ENCODE data around the gene LPP.

The LPP gene

DNA sequence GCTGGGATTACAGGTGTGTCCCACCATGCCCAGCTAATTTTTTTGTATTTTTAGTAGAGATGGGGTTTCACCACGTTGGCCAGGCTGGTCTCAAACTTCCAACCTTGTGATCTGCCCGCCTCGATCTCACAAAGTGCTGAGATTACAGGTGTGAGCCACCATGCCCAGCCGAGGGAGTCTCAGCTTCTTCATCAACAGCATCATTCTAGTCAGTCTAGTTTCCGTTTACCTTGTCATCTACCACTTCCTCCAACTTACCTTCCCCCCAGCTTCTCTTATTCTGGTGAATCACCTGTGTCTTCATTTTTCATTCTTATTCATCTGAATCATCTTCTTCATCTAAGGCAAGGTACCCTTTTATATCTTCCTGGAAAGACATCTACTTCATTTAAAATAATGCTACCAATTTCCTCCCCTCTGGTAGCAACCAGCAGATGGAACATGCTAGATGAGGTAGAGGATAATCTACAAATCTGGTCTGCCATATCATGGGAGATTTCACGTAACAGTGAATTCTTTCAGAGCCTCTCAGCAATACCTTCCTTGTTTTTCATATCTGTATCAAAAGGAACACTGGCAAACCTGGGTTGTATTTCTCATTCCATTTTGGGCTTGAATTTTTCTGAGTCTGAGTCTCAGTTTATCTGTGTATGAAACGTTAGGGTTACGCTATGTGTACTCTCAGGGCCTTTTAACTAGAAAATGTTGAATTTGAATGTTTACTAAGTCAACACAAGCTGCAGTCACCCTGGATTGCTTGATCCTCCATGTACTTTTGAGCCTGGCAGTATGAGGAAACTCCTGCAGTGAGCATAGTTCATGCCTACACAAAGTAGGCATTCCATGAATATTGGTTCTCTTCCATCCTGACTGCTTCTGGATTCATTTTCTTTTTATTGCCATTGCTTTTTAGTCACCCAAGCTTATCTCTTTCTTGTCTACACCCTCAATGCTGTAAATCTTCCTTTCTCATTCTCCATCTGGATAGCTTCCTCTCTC, 16.8 kb downstream of the LPP start:
- DNase-seq (ENCODE audit: low read depth in 2 of 2): peak; percentile 40 to 43

DNA sequence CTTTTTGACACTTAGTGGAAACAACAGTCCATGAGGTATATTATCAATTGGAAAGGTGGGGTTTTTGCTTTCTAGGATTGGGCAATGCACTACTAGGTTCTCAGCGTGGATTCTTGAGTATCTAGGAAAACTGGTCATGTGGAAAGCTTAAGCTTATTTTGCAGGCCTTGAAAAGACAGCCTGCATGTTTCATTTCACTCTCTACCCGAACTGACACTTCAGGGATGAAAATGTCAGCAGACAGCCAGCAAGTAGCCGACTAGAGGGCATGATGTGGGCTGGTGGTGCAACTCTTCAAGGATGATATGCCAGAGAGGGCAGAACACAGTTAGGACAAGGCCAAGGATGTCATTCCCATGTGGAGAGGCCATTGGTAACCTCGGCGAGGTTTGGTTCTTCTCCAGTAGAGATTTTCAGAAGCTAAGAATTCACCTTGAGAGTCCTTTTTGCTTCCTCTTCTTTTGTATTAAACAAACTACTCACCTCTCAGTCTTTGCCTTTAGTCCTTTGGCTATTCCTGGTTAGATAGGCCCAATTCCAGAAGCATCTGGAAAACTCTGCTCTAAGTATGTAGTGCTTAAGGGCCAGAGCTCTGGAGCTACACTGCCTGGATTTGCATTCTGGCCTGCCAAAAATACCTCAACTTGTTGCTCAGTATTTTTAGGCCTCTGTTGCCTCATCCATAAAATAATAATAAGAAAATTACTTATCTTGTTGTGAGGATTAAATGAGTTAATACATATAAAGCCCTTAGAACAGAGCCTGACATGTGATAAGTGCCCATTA, 17.9 kb downstream of the LPP start:
- no peak for DNase-seq (ENCODE audit: low read depth in 2 of 2)

DNA sequence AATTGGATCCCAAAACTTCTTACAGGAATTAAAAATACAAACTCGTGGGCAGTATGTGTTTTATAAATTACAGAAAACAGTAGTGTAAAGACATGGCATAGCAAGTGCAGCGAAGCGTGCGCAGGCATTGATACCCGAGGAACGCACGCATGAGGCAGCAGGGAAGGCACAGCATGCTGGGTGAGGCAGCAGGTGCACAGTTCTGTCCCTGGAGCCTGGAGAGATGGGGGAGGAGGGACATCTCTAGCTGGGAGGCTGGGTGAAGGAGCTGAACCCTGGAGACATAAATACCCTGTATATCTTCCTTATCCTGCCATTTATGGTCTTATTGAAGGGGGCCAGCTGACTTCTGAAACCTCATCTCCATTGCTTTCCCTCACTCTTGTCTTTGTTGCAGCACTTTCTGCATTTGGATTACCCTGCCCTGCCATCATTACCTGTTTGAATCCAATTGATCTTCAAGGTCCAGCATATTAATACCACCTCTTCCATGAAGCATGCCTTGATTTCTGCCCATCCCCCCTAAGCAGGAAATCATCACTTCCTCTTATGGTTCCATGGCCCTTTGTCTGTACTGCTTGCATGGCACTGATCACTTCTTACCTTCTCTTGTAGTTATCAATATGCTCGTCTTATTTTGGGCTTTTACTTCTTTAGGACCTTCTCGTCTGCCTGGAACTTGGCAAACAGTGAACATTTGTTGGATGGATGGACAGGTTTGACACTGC, 20.5 kb downstream of the LPP start:
- no peak for DNase-seq (ENCODE audit: low read depth in 2 of 2)

DNA sequence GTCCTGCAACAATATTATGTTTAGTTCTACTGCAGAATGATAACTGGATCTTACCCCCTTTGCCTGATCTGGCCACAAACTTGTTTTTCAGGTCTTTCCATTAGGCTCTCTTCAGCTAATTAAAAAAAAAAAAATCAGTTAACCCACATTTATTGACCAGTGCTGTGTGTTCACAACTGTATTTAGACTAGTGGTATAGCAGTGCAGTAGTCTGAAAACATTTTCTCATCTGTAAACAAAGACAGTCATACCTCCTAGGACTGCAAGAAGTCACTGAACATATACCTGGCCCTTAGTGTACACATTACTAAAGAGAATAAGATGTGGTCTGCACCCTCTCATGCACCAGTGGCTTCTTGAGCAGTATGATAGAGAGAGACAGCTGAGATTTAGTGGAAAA, 22.5 kb downstream of the LPP start:
- no peak for DNase-seq (ENCODE audit: low read depth in 2 of 2)

DNA sequence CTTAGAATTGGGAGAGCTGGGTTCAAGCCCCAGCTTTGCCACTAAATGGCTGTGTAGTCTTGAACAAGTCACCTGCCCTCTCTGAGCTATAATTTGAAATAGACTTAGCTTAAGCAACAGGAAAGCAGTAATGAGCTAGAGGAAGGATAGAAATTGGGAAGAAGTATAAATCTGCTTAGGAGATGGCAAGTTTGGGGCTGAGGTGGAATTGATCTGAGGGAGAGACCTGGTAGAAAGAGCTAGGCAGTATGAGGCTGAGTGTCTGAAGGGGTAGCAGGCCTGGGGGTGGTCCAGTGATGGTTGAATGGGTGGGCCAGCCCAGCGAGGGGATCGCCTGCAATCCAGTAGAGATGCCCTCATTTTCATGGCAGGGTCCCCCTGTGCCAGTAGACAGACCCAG, 22.9 kb downstream of the LPP start:
- no peak for DNase-seq (ENCODE audit: low read depth in 2 of 2)

DNA sequence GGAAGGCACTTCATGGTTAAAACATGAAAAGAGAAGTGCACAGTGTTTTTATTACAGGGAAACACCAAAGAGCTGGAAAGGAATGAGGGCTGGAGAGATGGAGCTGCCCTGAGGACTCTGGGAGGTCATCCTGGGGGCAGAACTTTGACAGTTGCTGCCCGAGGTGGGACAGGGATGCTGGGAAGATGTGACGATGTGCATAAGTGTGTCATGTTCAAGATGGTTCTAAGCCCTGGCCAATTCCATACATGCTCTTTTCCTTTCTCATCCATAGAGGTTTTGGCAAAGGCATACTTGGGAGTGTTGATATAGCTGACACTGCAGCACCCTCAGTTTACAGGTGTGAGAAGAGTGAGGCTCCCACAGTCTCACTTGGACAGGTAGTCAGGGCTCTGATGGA, 23.8 kb downstream of the LPP start:
- no peak for DNase-seq (ENCODE audit: low read depth in 2 of 2)

DNA sequence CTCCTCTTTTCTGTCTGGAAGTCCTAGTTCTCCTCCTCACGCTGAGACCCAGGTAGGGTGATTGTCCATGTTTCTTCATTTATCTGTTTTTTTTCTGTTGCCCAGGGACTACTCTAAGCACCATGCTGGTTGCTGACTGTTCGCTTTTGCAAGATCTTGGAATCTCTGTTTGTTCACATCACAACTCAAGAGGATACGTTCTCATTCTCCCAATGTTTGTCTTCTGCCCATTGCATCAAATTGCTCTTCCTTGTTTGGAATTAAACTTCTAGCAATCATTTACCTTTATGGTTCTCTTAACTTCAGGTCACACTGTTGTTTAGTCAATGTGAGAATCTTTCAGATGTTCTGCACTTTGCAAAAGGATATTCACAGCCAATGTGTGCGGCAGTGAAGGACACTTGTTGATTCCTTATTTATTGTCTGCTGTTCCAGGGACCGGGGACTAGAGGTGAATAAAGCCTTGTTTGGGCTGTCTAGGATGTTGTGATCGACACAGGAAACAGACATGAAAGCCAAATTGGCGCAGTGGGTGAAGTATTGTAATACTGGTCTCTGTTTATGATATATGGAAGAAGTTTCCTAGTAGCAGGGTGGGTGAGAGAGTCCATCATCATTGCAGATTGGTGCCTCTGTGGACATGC, 24.5 kb downstream of the LPP start:
- no peak for DNase-seq (ENCODE audit: low read depth in 2 of 2)

DNA sequence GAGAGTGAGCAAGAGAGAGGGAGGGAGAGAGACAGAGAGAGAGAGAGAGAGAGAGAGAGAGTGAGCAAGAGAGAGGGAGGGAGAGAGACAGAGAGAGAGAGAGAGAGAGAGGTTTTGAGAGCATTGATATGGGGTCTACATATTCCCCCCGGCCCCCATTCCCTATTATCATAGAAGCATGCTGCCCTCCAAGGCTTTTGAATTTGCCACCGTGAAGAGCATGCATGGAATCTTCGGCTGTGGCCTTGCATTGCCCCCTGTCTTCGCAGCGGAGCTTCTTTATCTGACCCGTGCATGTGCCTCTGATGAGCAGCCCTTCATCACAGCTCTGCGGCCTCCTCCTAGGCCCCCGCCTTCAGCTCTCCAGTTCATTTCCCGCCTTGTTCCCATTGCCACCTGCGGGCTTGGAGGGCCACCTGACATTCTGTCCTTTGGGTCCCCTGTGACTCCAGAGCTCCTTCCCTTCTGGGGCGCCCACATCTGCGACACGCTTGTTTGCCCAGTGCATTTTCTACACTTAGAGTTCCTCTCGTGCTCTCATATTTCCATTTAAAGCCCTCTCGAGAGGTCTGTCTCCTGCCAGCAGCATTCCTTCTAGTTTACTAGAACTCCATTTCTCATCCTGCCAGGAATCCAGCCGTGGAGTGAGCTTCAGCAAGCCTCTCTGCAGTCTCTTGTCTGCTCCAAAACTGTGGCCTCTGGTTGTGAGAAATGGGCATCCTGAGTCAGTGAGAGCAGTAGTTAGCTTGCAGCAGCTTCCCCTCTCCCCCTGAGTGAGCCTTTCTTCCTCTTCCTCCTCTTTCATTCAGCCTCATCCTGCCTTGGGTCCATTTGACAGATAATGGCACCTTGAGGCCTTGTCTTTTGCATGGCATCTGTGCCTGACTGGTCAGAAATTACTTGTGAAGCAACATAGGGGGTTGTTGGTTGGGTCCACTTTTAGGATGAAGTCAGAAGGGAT, 25.3 kb downstream of the LPP start:
- no peak for DNase-seq (ENCODE audit: low read depth in 2 of 2)

DNA sequence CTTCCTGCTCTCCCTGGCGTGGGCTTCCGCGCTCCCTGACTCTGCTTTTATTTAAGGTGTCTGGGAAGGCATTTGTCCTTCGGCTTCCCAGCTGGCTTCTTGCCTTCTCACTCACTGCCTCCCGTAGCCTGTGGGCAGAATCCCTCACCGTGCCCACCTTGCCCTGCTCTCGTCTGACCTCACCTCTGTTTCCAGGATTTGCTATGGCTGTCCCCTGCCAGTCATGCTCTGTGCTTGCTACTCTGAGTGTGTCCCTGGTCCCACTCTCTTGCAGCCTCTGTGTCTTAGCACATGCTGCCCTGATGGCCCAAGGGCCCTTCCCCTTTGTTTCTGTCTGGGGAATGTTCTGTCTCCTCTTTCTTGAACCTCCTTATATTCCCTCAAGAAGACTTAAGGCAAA, 26.2 kb downstream of the LPP start:
- DNase-seq (ENCODE audit: low read depth in 2 of 2): no peak

DNA sequence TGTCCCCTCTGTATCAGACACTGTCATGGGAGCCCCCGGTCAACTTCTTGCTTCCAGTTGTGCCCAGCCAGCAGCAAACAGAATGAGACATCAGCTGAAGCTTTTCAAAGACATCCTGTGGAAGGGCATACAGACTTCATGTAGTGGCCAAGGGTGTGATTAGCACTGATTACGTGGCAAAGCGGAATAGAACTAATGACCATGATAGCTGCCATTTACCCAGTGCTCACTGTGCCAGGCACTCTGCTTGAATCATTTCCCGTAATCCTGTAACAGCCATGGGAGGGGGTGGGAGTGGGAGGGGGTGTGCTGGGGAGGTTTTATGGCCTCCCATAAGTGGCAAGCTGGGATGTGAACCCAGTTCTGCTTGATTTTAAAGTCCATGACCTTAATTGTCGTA, 29.5 kb downstream of the LPP start:
- DNase-seq (ENCODE audit: low read depth in 2 of 2): no peak

DNA sequence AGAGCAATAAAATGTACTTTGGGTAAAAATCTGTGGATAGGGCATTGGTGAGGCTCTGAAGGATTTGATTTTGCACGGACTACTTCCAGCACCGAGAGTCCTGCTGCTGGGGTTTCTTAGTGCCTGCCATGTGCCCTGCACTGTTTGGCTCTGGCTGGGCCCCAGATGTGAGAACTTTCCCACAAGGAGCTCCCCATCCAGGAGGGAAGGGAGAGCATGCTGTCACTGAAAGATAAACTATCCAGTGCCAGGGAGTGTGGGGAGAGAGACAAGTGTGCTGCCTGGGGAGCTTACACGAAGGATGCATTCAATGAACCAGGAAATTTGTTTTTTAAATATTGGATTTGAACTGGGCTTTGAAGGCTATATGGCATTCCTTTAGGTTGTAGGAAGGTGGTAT, 30.2 kb downstream of the LPP start:
- no peak for DNase-seq (ENCODE audit: low read depth in 2 of 2)

DNA sequence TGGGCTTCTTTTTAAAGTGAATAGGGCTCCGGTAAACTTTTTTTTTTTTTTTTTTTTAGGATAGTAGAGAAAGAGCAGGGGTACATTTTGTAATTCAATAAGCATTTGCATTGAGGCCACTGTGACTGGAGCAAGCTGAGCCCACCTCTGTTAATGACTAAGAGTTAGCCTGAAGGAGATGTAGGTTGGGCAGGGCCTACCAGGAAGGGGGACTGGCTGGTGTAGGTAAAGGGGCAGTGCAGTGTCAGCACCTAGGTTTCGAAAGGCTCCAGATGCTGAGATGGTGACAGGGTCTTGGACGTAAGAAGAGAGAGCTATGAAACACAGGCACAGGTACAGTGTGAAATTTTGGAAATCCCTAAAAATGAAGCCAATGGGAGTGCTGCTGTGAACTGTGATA, 30.7 kb downstream of the LPP start:
- no peak for DNase-seq (ENCODE audit: low read depth in 2 of 2)

DNA sequence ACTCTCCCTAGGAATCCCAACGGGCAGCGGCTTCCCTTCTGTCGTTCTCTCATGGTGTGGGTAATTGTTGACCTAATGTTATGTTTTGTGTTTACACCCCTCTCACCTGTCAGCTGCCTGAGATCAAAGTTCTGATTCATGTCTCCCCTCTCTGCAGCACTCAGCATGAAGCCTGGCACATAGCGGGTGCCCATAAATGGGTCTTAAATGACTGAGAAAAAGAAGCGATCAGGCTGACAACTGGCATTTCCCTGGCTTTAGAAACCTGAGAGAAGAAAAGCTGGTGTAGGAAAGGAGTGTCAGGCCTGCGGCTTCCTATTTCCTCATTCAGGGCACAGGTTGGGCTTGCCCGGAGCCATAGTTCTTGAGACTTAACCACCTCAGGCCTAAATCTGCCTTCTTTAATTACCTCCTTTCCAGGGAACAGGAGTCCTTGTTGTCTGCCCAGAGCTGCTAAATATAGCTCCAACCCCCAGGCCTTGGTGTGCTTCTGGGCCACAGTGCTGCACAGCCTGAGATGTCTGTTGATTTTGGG, 31.8 kb downstream of the LPP start:
- DNase-seq (ENCODE audit: low read depth in 2 of 2): no peak

DNA sequence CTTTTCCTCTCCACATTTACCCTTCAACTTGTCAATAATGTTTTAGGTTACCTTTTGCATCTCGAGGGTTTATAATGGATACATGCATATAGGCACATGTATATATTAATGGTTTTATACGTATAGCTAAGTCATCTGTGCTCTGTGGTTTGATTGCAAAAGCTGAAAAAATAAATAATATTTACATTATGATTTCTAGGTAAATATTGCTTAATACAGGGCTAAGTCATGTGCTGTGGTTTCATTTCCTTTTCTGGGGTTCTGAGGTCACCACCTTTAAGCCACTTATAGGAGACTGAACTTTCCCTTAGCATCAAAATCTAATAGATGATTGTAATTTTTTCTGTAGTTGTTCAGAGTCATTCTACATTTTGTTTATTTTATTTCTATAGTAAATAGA, 33.1 kb downstream of the LPP start:
- no peak for DNase-seq (ENCODE audit: low read depth in 2 of 2)

DNA sequence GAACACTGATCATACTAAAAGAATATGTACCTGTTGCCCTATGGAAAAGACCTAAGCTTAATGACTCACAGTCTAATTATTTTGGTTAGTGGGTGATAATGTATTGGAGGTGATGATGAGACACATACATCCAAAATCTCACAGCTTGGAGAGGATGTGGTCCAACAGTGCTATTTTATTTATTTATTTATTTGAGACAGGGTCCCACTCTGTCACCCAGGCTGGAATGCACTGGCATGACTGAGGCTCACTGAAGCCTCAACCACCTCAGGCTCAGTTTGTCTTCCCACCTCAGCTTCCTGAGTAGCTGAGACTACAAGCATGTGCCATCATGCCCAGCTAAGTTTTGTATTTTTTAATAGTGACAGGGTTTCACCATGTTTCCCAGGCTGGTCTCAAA, 35.0 kb downstream of the LPP start:
- DNase-seq (ENCODE audit: low read depth in 2 of 2): no peak

DNA sequence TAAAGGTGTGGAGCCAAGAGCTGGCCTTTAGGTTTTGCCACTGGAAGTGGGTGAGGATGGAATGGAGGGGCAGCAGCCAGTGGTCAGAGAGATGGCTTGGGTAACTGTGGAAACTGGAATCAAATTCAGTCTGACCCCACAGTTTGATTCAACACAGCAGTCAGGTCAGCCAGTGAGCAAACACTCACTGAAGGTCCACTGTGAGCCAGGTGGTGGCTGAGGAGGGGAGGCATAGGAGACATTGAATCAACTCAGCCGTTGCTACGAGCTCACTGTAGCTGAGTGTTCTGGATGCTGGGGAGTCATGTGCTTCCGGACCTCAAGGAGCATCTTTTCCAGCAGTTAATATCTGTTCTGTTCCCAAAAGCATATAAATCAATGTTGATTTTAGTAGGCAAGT, 37.5 kb downstream of the LPP start:
- no peak for DNase-seq (ENCODE audit: low read depth in 2 of 2)

DNA sequence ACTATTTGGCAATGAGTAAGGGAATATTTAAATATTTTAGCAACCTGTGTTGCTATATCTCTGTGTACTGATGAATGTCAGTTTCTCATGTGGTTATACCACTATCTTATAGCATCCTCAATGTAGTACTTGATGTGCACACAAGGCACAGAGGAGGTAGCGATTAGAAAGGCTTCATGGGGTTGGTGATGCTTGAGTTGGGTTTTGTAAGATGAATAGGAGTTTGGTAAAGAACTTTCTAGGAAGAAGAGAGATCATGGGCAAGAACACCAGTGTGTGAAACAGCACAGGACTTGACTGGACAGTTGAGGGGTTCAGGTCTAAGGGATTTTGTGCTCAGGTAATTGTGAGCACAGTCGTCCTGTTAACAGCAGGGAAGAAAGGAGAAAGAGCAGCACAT, 38.1 kb downstream of the LPP start:
- DNase-seq (ENCODE audit: low read depth in 2 of 2): no peak

DNA sequence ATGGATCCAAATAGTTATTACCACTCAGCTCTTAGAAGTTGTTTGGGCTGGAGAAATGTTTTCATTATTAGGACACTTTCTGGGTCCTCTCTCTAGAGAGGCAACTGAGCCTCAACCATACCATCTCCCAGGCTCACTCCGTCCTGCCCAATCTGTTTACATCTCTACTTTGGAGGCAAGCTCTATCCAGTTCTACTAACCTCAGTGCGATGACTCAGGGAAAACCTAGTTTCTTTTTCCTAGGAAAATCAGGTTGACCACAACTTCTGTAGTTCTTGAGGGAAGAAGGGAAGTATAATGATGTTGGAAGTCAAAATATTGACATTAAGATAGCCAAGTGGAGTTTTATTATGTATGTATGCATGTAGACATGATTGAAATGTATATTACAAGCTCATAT, 40.4 kb downstream of the LPP start:
- DNase-seq (ENCODE audit: low read depth in 2 of 2): no peak

DNA sequence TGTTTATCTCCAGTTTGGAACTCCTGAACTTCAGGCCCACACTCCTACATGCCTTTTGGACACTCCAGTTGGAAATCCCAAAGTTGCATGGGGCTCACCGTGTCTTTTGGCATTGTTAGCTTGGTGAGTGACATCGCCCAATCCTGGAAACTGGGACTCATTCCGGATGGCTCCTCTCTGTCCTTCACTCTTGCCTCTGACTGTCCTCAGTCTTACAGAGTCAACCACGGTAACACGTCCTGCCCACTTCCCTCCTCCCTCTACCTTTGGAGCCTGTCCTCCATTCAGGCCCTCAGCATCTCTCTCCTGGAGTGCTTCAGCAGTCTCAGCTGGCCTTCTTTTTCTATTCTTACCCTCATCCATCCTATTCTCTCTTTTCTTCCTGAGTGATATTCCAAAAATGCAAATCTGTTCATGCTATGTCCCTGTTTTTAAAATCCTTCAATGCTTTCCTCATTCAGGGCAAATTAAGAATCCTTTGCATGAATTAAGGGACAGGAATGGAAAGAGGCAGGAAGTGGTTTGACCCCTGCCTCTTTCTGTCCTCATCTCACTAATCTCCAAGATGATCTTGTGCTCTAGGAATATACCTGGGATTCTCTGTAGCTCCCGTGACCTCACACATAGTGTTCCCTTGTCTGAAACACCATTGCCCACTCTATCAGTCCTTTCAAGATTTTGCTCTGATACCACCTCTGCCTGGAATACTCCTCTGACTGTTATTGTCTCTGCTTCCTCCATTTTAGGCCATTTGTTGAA, 42.5 kb downstream of the LPP start:
- DNase-seq (ENCODE audit: low read depth in 2 of 2): no peak

DNA sequence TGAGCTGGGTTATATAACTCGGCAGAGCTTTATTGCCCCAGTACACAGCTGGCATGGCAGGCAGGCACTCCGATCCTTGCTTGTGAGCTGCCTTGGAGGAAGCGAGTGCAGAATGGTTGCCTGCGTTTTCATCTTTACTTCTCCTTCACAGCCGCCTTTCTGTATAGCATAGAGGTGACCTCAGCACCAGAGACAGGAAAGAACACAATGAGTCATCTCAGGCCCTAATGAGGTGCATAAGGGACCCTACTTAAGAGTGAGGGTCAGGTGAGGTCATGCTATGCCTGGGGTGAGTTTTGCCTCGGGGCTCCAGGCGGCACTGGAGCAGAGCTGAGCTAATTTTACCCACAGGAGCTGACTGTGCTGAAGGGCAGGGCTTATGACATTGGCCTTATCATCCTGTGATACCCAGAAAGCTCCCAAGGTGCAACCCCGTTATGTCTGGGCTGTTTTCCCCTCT, 43.5 kb downstream of the LPP start:
- no peak for DNase-seq (ENCODE audit: low read depth in 2 of 2)

Data from stimulated activated CD4-positive, alpha-beta T cell treated with anti-CD3 and anti-CD28 coated beads, Interleukin-4, amount 100 ng/mL, for 48 hours (primary cell).